ENCODE measurements around the gene FREM1.

DNA sequence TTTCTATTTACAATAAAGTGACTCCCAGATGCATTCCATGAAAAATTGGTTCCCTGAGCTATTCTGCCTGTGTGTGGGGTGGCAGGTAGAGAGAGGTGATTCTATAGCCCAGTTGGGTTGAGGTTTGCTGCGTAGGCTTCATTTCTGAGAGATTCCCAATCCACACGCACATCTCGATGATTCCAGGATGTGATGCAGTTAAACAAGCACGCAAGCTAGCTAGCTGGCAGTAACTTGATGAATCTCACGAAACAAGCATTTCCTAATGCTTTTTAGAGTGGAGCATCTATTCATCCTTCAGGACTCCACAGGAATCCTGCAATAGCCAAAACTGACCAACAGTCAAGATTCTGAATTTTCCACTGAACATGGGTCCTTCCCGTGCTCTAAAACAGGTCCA is 143.9 kb downstream of the FREM1 start:
- TF ChIP-seq, protein P1, sequence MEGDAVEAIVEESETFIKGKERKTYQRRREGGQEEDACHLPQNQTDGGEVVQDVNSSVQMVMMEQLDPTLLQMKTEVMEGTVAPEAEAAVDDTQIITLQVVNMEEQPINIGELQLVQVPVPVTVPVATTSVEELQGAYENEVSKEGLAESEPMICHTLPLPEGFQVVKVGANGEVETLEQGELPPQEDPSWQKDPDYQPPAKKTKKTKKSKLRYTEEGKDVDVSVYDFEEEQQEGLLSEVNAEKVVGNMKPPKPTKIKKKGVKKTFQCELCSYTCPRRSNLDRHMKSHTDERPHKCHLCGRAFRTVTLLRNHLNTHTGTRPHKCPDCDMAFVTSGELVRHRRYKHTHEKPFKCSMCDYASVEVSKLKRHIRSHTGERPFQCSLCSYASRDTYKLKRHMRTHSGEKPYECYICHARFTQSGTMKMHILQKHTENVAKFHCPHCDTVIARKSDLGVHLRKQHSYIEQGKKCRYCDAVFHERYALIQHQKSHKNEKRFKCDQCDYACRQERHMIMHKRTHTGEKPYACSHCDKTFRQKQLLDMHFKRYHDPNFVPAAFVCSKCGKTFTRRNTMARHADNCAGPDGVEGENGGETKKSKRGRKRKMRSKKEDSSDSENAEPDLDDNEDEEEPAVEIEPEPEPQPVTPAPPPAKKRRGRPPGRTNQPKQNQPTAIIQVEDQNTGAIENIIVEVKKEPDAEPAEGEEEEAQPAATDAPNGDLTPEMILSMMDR (IDR thresholded peaks at IDR 0.05), result no peak
- TF ChIP-seq POLR2A (IDR thresholded peaks at IDR 0.05), result no peak
